PC-3 (cell line): ENCODE results near the gene ARHGAP28. TPM values are rescaled to one million over a fixed set of nuclear protein-coding genes. Genes with fewer than 3 reads are reported as not detected.

Source experiments
- ATAC-seq: fragments of 200-7000 bp; cut with Tn5 transposase; 2 replicates; pipeline ENCODE4 v1.9.1; 2020; ENCODE audit warnings: mild to moderate bottlenecking, moderate library complexity
- BruUV-seq: library from RNA; stranded (reverse); fragments of 400-500 nt; replicated peaks from 2 replicates; lab custom pipeline; 2021; lab: Mats Ljungman, UMichigan
- CTCF ChIA-PET: fragments of 300-600 bp; sonication (Branson Sonifier 250); formaldehyde crosslinking; loops from one replicate; lab custom pipeline; 2022; ENCODE audit warnings: antibody characterized with exemption; lab: Charles Lee
- POLR2A ChIA-PET: fragments of 300-600 bp; sonication (Branson Sonifier 250); formaldehyde crosslinking; loops from one replicate; lab custom pipeline; 2022; ENCODE audit warnings: antibody characterized with exemption; ENCODE audit not compliant: unreplicated experiment; lab: Charles Lee
- DNase-seq: peaks from one replicate; pipeline ENCODE4 v3.0.0-alpha.2; 2015
- H2AFZ ChIP-seq: fragments of 300-600 bp; sonication (generic); 2 replicates; pipeline ENCODE4 v1.6.0; 2016; ENCODE audit warnings: antibody characterized with exemption, low read length
- H3F3A ChIP-seq: fragments of 300-600 bp; sonication (generic); one replicate; pipeline ENCODE4 v1.6.0; 2017; ENCODE audit warnings: antibody characterized with exemption, low read length, control low read depth, mild to moderate bottlenecking; ENCODE audit not compliant: unreplicated experiment
- H3K27ac ChIP-seq: fragments of 300-600 bp; sonication (generic); 2 replicates; pipeline ENCODE4 v1.5.1; 2016; ENCODE audit warnings: mild to moderate bottlenecking, low read length
- H3K27me3 ChIP-seq: fragments of 300-600 bp; sonication (generic); 2 replicates; pipeline ENCODE4 v1.6.1; 2016; ENCODE audit warnings: low read length, mixed read lengths
- H3K36me3 ChIP-seq: fragments of 300-600 bp; sonication (generic); 2 replicates; pipeline ENCODE4 v1.6.1; 2016; ENCODE audit warnings: low read depth, mixed run types, low read length, mixed read lengths
- H3K4me1 ChIP-seq: fragments of 300-600 bp; sonication (generic); 2 replicates; pipeline ENCODE4 v1.5.1; 2016; ENCODE audit warnings: low read length; ENCODE audit not compliant: insufficient read depth
- H3K4me2 ChIP-seq: fragments of 300-600 bp; sonication (generic); 2 replicates; pipeline ENCODE4 v1.6.0; 2016; ENCODE audit warnings: low read length
- H3K4me3 ChIP-seq: fragments of 300-600 bp; sonication (generic); 2 replicates; pipeline ENCODE4 v1.5.1; 2016; ENCODE audit warnings: mild to moderate bottlenecking, low read length, mixed read lengths
- H3K79me2 ChIP-seq: fragments of 300-600 bp; sonication (generic); 2 replicates; pipeline ENCODE4 v1.6.1; 2017; ENCODE audit warnings: low read length, mixed read lengths
- H3K9ac ChIP-seq: fragments of 300-600 bp; sonication (generic); 2 replicates; pipeline ENCODE4 v1.6.0; 2016; ENCODE audit warnings: mild to moderate bottlenecking, low read length
- H3K9me2 ChIP-seq: fragments of 300-600 bp; sonication (generic); replicated peaks from 2 replicates; pipeline ENCODE4 v1.6.1; 2016; ENCODE audit warnings: mixed run types, low read length, mixed read lengths
- H3K9me3 ChIP-seq: fragments of 300-600 bp; sonication (generic); 2 replicates; pipeline ENCODE4 v1.6.1; 2016; ENCODE audit warnings: low read length, mixed read lengths
- H4K20me1 ChIP-seq: fragments of 300-600 bp; sonication (generic); 2 replicates; pipeline ENCODE4 v1.6.1; 2016; ENCODE audit warnings: low read length, mixed read lengths
- CTCF ChIP-seq: fragments of 300-600 bp; sonication (generic); conservative IDR thresholded peaks from 2 replicates; pipeline ENCODE4 v1.5.1; 2017; ENCODE audit warnings: antibody characterized with exemption, low read depth, mild to moderate bottlenecking, low read length
- EZH2 ChIP-seq: fragments of 300-600 bp; sonication (generic); IDR thresholded peaks from one replicate; pipeline ENCODE4 v1.6.1; 2017; ENCODE audit warnings: antibody characterized with exemption, mild to moderate bottlenecking, low read length; ENCODE audit not compliant: unreplicated experiment
- EZH2phosphoT487 ChIP-seq: fragments of 300-600 bp; sonication (generic); IDR thresholded peaks from 2 replicates; pipeline ENCODE4 v1.6.1; 2018; ENCODE audit warnings: mild to moderate bottlenecking, antibody characterized with exemption, low read length, borderline replicate concordance
- intact Hi-C: fragments of 100-400 bp; cut with micrococcal nuclease; formaldehyde crosslinking; loops from 2 replicates; pipeline ENCODE4 v1.9.0; 2023
- total RNA-seq: library from RNA; depleted of rRNA; stranded (reverse); fragments of >200 nt; gene quantifications from 2 replicates; pipeline ENCODE4 v1.2.3, GENCODE V29; 2014

ARHGAP28 gene
- total RNA-seq, 1 experiment from 2014 or later, result 10.0 TPM

- H3K27ac ChIP-seq, result no peak overlapping the region
- no peaks in the 10 kb centered on the region for H3F3A ChIP-seq
- H4K20me1 ChIP-seq, result no peaks in the 10 kb centered on the region
- H3K9ac ChIP-seq, result no peak overlapping the region
- DNase-seq (no peak), ATAC-seq (no peak)
- intact Hi-C loops, result no loop called here
- ChIA-PET CTCF (no interaction called here), POLR2A (no interaction called here)
- H3K9me3 ChIP-seq, result no peaks in the 10 kb centered on the region
- H2AFZ ChIP-seq, result no peak overlapping the region
- H3K36me3 ChIP-seq, result no peaks in the 10 kb centered on the region
- H3K9me2 ChIP-seq, result no peaks in the 10 kb centered on the region
- H3K4me3 ChIP-seq, result no peak overlapping the region
- TF ChIP-seq EZH2phosphoT487, result no peak
- H3K4me2 ChIP-seq, result no peak overlapping the region
- H3K27me3 ChIP-seq, result no peaks in the 10 kb centered on the region
- no TSS peak for BruUV-seq
- H3K79me2 ChIP-seq, result no peaks in the 10 kb centered on the region
- no peaks in the 10 kb centered on the region for H3K4me1 ChIP-seq
Observed at GRCh38 chr18:6868033-6868432, 138.5 kb downstream of the ARHGAP28 start.

GRCh38 chr18:6871566-6871965, 142.1 kb downstream of the ARHGAP28 start:
- intact Hi-C loops, result no loop called here
- Histone ChIP-seq H3K9ac (no peak overlapping the region), H3K4me3 (no peak overlapping the region)

GRCh38 chr18:6873040-6873751, 143.7 kb downstream of the ARHGAP28 start:
- Histone ChIP-seq H3K4me2 (no peak overlapping the region), H3K27ac (no peak overlapping the region), H3K27me3 (no peaks in the 10 kb centered on the region), H3K4me1 (no peaks in the 10 kb centered on the region), H3K9me2 (no peaks in the 10 kb centered on the region), H2AFZ (no peak overlapping the region), H3K4me3 (no peak overlapping the region), H3K9me3 (no peaks in the 10 kb centered on the region), H4K20me1 (no peaks in the 10 kb centered on the region), H3K9ac (no peak overlapping the region), H3K79me2 (no peaks in the 10 kb centered on the region), H3K36me3 (no peaks in the 10 kb centered on the region), H3F3A (no peaks in the 10 kb centered on the region)
- intact Hi-C loops, result no loop called here
- TF ChIP-seq EZH2phosphoT487, result no peak
- no peak for TF ChIP-seq CTCF
- TF ChIP-seq EZH2, result no peak
- no peak for DNase-seq
- no TSS peak for BruUV-seq
- ChIA-PET CTCF (no interaction called here), POLR2A (no interaction called here)
- ATAC-seq, result no peak

More at GRCh38 chr18:6871566-6871965, 142.1 kb downstream of the ARHGAP28 start:
- Histone ChIP-seq H3K36me3 (no peaks in the 10 kb centered on the region), H3K9me2 (no peaks in the 10 kb centered on the region), H3K27ac (no peak overlapping the region), H3K4me2 (no peak overlapping the region), H3K9me3 (no peaks in the 10 kb centered on the region), H2AFZ (no peak overlapping the region), H4K20me1 (no peaks in the 10 kb centered on the region), H3K4me1 (no peaks in the 10 kb centered on the region), H3F3A (no peaks in the 10 kb centered on the region), H3K27me3 (no peaks in the 10 kb centered on the region), H3K79me2 (no peaks in the 10 kb centered on the region)
- ChIA-PET CTCF (no interaction called here), POLR2A (interaction anchor here (0.7 kb wide), 1 partner anchor 124 kb away, joined by 10 read pairs; no protein-coding TSS in a partner anchor)
- DNase-seq, result no peak
- TF ChIP-seq EZH2, result no peak
- no peak for TF ChIP-seq CTCF
- no peak for TF ChIP-seq EZH2phosphoT487
- ATAC-seq, result no peak
- BruUV-seq, result no TSS peak
